HG02973 (cell line): ENCODE results near the gene PVALEF.

Experiments used
- ATAC-seq: cut with Tn5 transposase; IDR thresholded peaks from one replicate; pipeline ENCODE4 v1.9.1; 2021; ENCODE audit warnings: moderate library complexity; ENCODE audit not compliant: unreplicated experiment

Gene PVALEF

GRCh38 chr17:81180836-81181810 is 15.8 kb downstream of the PVALEF start:
- ATAC-seq: no peak

GRCh38 chr17:81181811-81182185 is 16.5 kb downstream of the PVALEF start:
- ATAC-seq: no peak

GRCh38 chr17:81182596-81182995 is 17.3 kb downstream of the PVALEF start:
- ATAC-seq: no peak

- no peak for ATAC-seq
These were observed 18.0 kb downstream of the PVALEF start for GRCh38 chr17:81183316-81183715.

GRCh38 chr17:81183807-81184206 is 18.5 kb downstream of the PVALEF start:
- ATAC-seq: no peak

- no peak for ATAC-seq
These were observed 19.2 kb downstream of the PVALEF start for GRCh38 chr17:81184555-81184954.

- ATAC-seq: no peak
These were observed 20.9 kb downstream of the PVALEF start for GRCh38 chr17:81186203-81186602.

GRCh38 chr17:81187120-81187519 is 21.8 kb downstream of the PVALEF start:
- ATAC-seq: no peak

- no peak for ATAC-seq
These were observed 22.5 kb downstream of the PVALEF start for GRCh38 chr17:81187586-81188490.

- no peak for ATAC-seq
These were observed 23.2 kb downstream of the PVALEF start for GRCh38 chr17:81188491-81188840.

GRCh38 chr17:81189016-81189415 is 23.7 kb downstream of the PVALEF start:
- ATAC-seq: no peak

GRCh38 chr17:81189670-81190530 is 24.6 kb downstream of the PVALEF start:
- no peak for ATAC-seq

- ATAC-seq: no peak
These were observed 25.3 kb downstream of the PVALEF start for GRCh38 chr17:81190591-81190990.

GRCh38 chr17:81191116-81191515 is 25.8 kb downstream of the PVALEF start:
- ATAC-seq: no peak

GRCh38 chr17:81191646-81192045 is 26.3 kb downstream of the PVALEF start:
- ATAC-seq: no peak

GRCh38 chr17:81192386-81193050 is 27.2 kb downstream of the PVALEF start:
- no peak for ATAC-seq

- no peak for ATAC-seq
These were observed 27.7 kb downstream of the PVALEF start for GRCh38 chr17:81193051-81193410.

GRCh38 chr17:81193470-81194224 is 28.3 kb downstream of the PVALEF start:
- no peak for ATAC-seq

GRCh38 chr17:81194225-81194760 is 29.0 kb downstream of the PVALEF start:
- no peak for ATAC-seq
